Sigmoid colon (tissue), 7 donors: Measurements from ENCODE around the gene TMEM108. TPM values are rescaled to one million over a fixed set of nuclear protein-coding genes. Genes with fewer than 3 reads are reported as not detected.

Experiments used
- DNase-seq: peaks from one replicate; pipeline ENCODE4 v3.0.0-alpha.2; 2019
- H3K27ac ChIP-seq, 4 donors: fragments of 200-600 bp; sonication (generic); one replicate each; pipeline ENCODE4 v1.5.1; 2016 to 2019; ENCODE audit warnings: mild to moderate bottlenecking in 1 of 4
- H3K27me3 ChIP-seq, 3 donors: fragments of 200-600 bp; sonication (generic); one replicate each; pipeline ENCODE4 v1.5.1; 2019; ENCODE audit warnings: mild to moderate bottlenecking in 1 of 3
- H3K36me3 ChIP-seq, 4 donors: fragments of 200-600 bp; sonication (generic); one replicate each; pipeline ENCODE4 v1.5.1; 2016 to 2019
- H3K4me1 ChIP-seq, 4 donors: fragments of 200-600 bp; sonication (generic); one replicate each; pipeline ENCODE4 v1.5.1; 2017 to 2019
- H3K4me3 ChIP-seq, 4 donors: fragments of 200-600 bp; sonication (generic); one replicate each; pipeline ENCODE4 v1.5.1; 2017 to 2019; ENCODE audit warnings: mild to moderate bottlenecking in 2 of 4, moderate library complexity in 1 of 4
- H3K9me3 ChIP-seq, 4 donors: fragments of 200-600 bp in 3 of 4; sonication (generic) in 3 of 4; one replicate each; pipeline versions ENCODE4 v1.5.1 to v1.6.1; 2013 to 2019
- EP300 ChIP-seq, 4 donors: sonication (generic); formaldehyde crosslinking; IDR thresholded peaks; one replicate each; pipeline ENCODE4 v1.6.1; 2017; ENCODE audit warnings: antibody characterized with exemption in 4 of 4
- POLR2A ChIP-seq, 2 donors: fragments of 450-650 bp; IDR thresholded peaks; one replicate each; pipeline ENCODE4 v1.6.1; 2016; ENCODE audit warnings: antibody characterized with exemption in 2 of 2, mild to moderate bottlenecking in 2 of 2, moderate library complexity in 2 of 2
- POLR2AphosphoS5 ChIP-seq, 4 donors: sonication (generic); formaldehyde crosslinking; IDR thresholded peaks; one replicate each; pipeline ENCODE4 v1.6.1; 2017; ENCODE audit warnings: antibody characterized with exemption in 4 of 4
- WGBS, 2 donors: extraction: QIAGEN DNeasy Blood & Tissue Kit; methylation state at CpG; one replicate each; pipeline ENCODE4 v1.1.7; 2013; 5-methylcytosine and 5-hydroxymethylcytosine counted together
- intact Hi-C: fragments of 100-400 bp; cut with DNase I; formaldehyde crosslinking; loops from one replicate; pipeline ENCODE4 v1.15.1; 2023
- polyA plus RNA-seq, 3 donors: library from polyadenylated mRNA; stranded (reverse); fragments of 200-250 nt; gene quantifications; one replicate each; pipeline ENCODE4 v1.2.3, GENCODE V29; 2013
- total RNA-seq, 4 donors: library from RNA; depleted of rRNA; stranded (reverse); fragments of >200 nt; gene quantifications; one replicate each; pipeline ENCODE4 v1.1.0, GENCODE V29; 2016
- TF ChIP-seq, protein P1 (sequence below), 4 experiments: fragments of 450-650 bp in 3 of 4; fragments of 200-600 bp in 1 of 4; IDR thresholded peaks; one replicate each; pipeline ENCODE4 v1.5.1; 2016 to 2019; ENCODE audit warnings: antibody characterized with exemption in 4 of 4, mild to moderate bottlenecking in 3 of 4, moderate library complexity in 2 of 4
- donor health status: healthy with polysubstance abuse.
- donor health status: Bipolar disorder and iron deficiency.
- donor health status: healthy.

The TMEM108 gene
- total and polyA plus RNA-seq, 7 donors, result 0.71 to 3.0 (median 0.86) TPM; not detected in 2

DNA sequence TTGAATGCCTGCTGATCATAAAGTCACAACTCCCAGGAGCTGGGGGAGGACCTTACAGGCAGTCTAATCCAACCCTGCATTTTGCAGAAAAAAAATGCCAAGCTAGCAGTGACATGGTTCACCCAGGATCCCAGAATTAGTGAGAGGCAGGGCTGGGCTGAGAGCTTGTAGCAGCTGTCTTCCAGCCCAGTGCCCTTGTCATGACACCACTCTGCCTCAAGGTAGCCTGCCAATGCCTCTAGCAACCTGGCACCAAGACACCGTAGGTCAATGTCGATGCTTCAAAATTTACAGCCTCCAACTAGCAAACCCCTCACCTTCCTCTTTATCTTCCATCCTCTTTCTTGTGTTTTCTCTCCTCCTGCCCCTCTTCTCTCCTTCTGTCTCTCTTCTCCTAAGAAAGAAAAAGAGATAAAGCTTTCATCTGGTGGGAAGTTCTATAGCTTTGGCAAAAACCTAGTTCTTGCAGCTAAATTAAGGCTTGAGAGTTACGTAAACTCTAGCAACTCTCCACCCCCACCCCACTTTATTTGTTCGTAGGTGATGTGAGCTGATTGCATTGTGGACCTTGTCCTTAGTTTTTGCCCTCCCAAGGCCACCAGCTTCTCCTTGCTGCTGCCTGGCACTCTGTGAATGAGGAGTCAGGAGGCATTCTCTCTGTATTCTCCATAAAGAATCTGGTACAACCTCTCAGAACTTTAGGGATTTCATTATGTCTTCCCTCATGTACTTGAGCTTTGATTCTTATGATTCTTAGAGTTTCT, 343.3 kb downstream of the TMEM108 start:
- DNase-seq, result no peak
- H3K4me3 ChIP-seq, result no peak overlapping the region
- no peaks in the 10 kb centered on the region for H3K9me3 ChIP-seq
- no peak overlapping the region for H3K27ac ChIP-seq
- intact Hi-C loops, result no loop called here
- WGBS, 2 donors, result 32 to 55% methylated on average over 4 of the region's 4 CpGs
- H3K4me1 ChIP-seq, result peaks cover 0 to 6% (median 2%) of the 10 kb centered on the region in 4 donors
- H3K36me3 ChIP-seq, result no peaks in the 10 kb centered on the region
- TF ChIP-seq, protein P1, sequence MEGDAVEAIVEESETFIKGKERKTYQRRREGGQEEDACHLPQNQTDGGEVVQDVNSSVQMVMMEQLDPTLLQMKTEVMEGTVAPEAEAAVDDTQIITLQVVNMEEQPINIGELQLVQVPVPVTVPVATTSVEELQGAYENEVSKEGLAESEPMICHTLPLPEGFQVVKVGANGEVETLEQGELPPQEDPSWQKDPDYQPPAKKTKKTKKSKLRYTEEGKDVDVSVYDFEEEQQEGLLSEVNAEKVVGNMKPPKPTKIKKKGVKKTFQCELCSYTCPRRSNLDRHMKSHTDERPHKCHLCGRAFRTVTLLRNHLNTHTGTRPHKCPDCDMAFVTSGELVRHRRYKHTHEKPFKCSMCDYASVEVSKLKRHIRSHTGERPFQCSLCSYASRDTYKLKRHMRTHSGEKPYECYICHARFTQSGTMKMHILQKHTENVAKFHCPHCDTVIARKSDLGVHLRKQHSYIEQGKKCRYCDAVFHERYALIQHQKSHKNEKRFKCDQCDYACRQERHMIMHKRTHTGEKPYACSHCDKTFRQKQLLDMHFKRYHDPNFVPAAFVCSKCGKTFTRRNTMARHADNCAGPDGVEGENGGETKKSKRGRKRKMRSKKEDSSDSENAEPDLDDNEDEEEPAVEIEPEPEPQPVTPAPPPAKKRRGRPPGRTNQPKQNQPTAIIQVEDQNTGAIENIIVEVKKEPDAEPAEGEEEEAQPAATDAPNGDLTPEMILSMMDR (IDR thresholded peaks at IDR 0.05), result no peak
- TF ChIP-seq POLR2AphosphoS5 (IDR thresholded peaks at IDR 0.05) (no peak), EP300 (IDR thresholded peaks at IDR 0.05) (no peak), POLR2A (IDR thresholded peaks at IDR 0.05) (no peak)
- no peaks in the 10 kb centered on the region for H3K27me3 ChIP-seq

DNA sequence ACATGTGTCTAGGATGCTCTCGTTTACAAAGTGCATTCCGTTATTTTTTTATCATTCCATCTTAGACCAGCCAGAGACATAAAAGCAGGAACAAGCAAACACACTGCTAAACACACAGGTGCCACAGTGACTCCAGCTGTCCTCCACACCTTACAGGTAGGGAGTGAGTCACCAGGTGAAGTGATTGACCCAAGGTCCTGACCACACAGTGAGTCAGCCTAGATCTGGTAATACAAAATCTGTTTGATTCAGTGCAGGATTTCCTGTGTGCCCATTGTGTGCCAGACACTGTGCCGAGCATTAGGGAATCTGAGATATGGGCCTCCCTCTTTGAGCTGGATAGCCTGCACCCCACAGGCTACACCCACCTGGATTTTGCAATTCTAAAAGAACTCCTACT, 345.0 kb downstream of the TMEM108 start:
- H3K4me3 ChIP-seq, result no peak overlapping the region
- intact Hi-C loops, result no loop called here
- TF ChIP-seq, protein P1 (IDR thresholded peaks at IDR 0.05), result no peak
- TF ChIP-seq POLR2AphosphoS5 (IDR thresholded peaks at IDR 0.05) (no peak), EP300 (IDR thresholded peaks at IDR 0.05) (no peak), POLR2A (IDR thresholded peaks at IDR 0.05) (no peak)
- no peak overlapping the region for H3K27ac ChIP-seq
- no peak for DNase-seq
- WGBS, 2 donors, result 57 to 65% methylated on average over 3 of the region's 3 CpGs
- no peaks in the 10 kb centered on the region for H3K27me3 ChIP-seq
- H3K36me3 ChIP-seq, result no peaks in the 10 kb centered on the region
- no peaks in the 10 kb centered on the region for H3K9me3 ChIP-seq
- H3K4me1 ChIP-seq, result peaks cover 0 to 6% (median 2%) of the 10 kb centered on the region in 4 donors

DNA sequence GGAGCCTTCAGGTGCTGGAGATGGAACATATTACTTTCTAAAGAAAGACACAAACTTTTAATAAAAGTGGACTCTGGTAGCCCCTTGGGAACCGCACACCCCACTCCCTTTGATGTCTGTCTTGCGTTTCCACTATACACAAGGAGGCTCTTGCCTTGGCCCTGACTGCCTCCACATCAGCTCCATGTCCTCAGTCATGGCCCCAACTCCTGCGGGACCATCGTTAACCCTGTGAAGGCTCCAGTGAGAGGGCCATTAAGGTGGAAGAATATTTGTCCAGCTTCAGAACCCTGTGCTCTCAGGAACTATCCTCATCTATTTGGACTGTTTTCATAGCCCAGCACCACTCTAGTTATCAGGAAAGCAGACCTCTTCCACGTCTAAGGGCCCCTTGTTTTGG, 345.6 kb downstream of the TMEM108 start:
- Histone ChIP-seq H3K36me3 (no peaks in the 10 kb centered on the region), H3K27ac (no peak overlapping the region), H3K9me3 (no peaks in the 10 kb centered on the region), H3K4me3 (no peak overlapping the region), H3K4me1 (peaks cover 0 to 6% (median 2%) of the 10 kb centered on the region in 4 donors), H3K27me3 (no peaks in the 10 kb centered on the region)
- 86 to 87% methylated on average over 5 of the region's 5 CpGs for WGBS, 2 donors
- intact Hi-C loops, result loop anchor here (2.0 kb wide), 2 partner anchors 343 to 657 kb away; no protein-coding TSS in a partner anchor
- TF ChIP-seq, protein P1 (IDR thresholded peaks at IDR 0.05), result no peak
- no peak for TF ChIP-seq EP300 (IDR thresholded peaks at IDR 0.05)
- DNase-seq, result no peak

DNA sequence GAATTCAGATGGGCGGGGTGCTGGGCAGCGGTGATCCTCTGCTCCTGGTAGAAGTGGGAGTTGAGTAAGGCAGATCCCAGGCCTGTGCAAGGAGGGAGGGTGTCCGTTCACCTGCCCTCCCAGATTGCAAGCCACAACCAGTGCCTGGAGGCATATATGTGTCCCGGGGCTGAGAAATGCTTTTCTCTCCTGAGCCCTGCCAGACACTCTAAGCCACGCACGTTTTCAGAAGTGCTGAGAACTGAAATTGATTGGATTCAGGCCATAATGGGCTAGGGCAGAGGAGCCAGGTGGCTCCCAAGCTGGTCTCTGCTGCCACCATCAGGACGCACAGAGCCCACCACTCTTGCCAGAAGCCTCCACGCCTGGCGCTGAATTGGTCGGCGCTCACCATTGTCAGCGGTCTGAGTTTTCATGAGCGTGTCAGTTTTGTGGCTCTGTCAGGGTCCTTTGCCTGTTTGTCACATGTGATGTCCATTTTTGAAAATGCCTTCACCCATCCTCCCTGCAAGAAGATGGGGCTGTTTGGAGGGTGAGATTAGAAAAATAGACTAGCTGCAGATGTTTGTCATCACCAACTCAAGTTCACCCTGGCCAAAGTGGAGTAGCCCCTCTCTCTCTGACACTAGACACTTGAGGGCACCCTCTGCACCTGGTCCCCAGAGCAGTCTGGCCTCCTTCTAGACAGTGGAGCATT, 346.3 kb downstream of the TMEM108 start:
- TF ChIP-seq POLR2AphosphoS5 (IDR thresholded peaks at IDR 0.05), result peak in 1 of 4 donors; percentile 23
- TF ChIP-seq EP300 (IDR thresholded peaks at IDR 0.05), result no peak
- no peak for TF ChIP-seq POLR2A (IDR thresholded peaks at IDR 0.05)
- TF ChIP-seq, protein P1 (IDR thresholded peaks at IDR 0.05), result peak in 3 of 4 experiments; percentile 13 to 62 (median 23)
- 24 to 29% methylated on average over 13 of the region's 13 CpGs for WGBS, 2 donors
- Histone ChIP-seq H3K36me3 (no peaks in the 10 kb centered on the region), H3K4me1 (peaks cover 0 to 6% (median 2%) of the 10 kb centered on the region in 4 donors), H3K27me3 (no peaks in the 10 kb centered on the region), H3K4me3 (no peak overlapping the region), H3K9me3 (no peaks in the 10 kb centered on the region), H3K27ac (no peak overlapping the region)
- intact Hi-C loops, result loop anchor here (2.0 kb wide), 2 partner anchors 344 to 658 kb away; no protein-coding TSS in a partner anchor
- no peak for DNase-seq
